Cortex of kidney (tissue), 1 donor: ENCODE results near the gene TRIM29.

ENCODE experiments used
- DNase-seq: peaks from one replicate; lab custom pipeline; 2025; lab: John Stamatoyannopoulos, UW

TRIM29 gene

GRCh38 chr11:120139316-120140069, 1.6 kb upstream of the TRIM29 start:
- no peak for DNase-seq

- DNase-seq, result no peak
Observed at GRCh38 chr11:120137187-120137610, 714 bp downstream of the TRIM29 start.

- no peak for DNase-seq
Observed at GRCh38 chr11:120136356-120136755, 1.6 kb downstream of the TRIM29 start.

- no peak for DNase-seq
Observed at GRCh38 chr11:120135838-120136237, 2.1 kb downstream of the TRIM29 start.

GRCh38 chr11:120134931-120135228, 3.0 kb downstream of the TRIM29 start:
- DNase-seq, result no peak

- no peak for DNase-seq
Observed at GRCh38 chr11:120134106-120134930, 3.6 kb downstream of the TRIM29 start.

- DNase-seq, result no peak
Observed at GRCh38 chr11:120133216-120134105, 4.5 kb downstream of the TRIM29 start.

- no peak for DNase-seq
Observed at GRCh38 chr11:120132645-120133185, 5.2 kb downstream of the TRIM29 start.

- no peak for DNase-seq
Observed at GRCh38 chr11:120131941-120132644, 5.8 kb downstream of the TRIM29 start.

- no peak for DNase-seq
Observed at GRCh38 chr11:120130991-120131760, 6.7 kb downstream of the TRIM29 start.

GRCh38 chr11:120130176-120130980, 7.5 kb downstream of the TRIM29 start:
- no peak for DNase-seq

- no peak for DNase-seq
Observed at GRCh38 chr11:120129570-120129969, 8.3 kb downstream of the TRIM29 start.

- DNase-seq, result no peak
Observed at GRCh38 chr11:120128392-120129119, 9.4 kb downstream of the TRIM29 start.

- no peak for DNase-seq
Observed at GRCh38 chr11:120127236-120127635, 10.7 kb downstream of the TRIM29 start.

- no peak for DNase-seq
Observed at GRCh38 chr11:120126620-120127019, 11.3 kb downstream of the TRIM29 start.

GRCh38 chr11:120125509-120125908, 12.4 kb downstream of the TRIM29 start:
- no peak for DNase-seq

- DNase-seq, result no peak
Observed at GRCh38 chr11:120125024-120125423, 12.9 kb downstream of the TRIM29 start.

GRCh38 chr11:120124355-120124754, 13.6 kb downstream of the TRIM29 start:
- DNase-seq, result no peak

GRCh38 chr11:120123946-120124345, 14.0 kb downstream of the TRIM29 start:
- no peak for DNase-seq
